A549 treated with ZK216348 at 1 μM for 4 hours (cell line): ENCODE data around the gene SCN3B. TPM values are rescaled to one million over a fixed set of nuclear protein-coding genes. Genes with fewer than 3 reads are reported as not detected.

Source experiments
- total RNA-seq: library from RNA; stranded (reverse); fragments of 200-300 nt; extraction: Qiagen RNA extraction; gene quantifications from 5 replicates; pipeline ENCODE4 v1.2.3, GENCODE V29; 2022; ENCODE audit warnings: low read depth

The SCN3B gene
- total RNA-seq, result 0.08 to 0.31 TPM (median 0.13 TPM) in 5 replicates

GRCh38 chr11:123654566-123655081, at the start of gene SCN3B:
TSS of gene SCN3B (minus strand) at chr11:123654624. CDS start at chr11:123653801, 823 bp downstream.

Other genes starting within 250 kb of the SCN3B start
- gene GRAMD1B, start 224.4 kb downstream of the SCN3B start, total RNA-seq, result 25.1 to 42.8 TPM (median 38.8 TPM) in 5 replicates
- gene ZNF202, start 87.0 kb upstream of the SCN3B start, total RNA-seq, result 9.8 to 13.5 TPM (median 10.5 TPM) in 5 replicates
- not detected in 5 replicates for gene OR6X1, start 99.9 kb upstream of the SCN3B start, total RNA-seq
- gene OR6M1, start 151.7 kb upstream of the SCN3B start, total RNA-seq, result not detected in 5 replicates
- gene TMEM225, start 231.0 kb upstream of the SCN3B start, total RNA-seq, result not detected in 5 replicates
- not detected in 5 replicates for gene OR8D4, start 247.5 kb upstream of the SCN3B start, total RNA-seq